HepG2 (cell line): ENCODE results near the gene HS3ST3B1. TPM values are rescaled to one million over a fixed set of nuclear protein-coding genes. Genes with fewer than 3 reads are reported as not detected.

ENCODE experiments used
- KMT2A ChIP-seq: sonication (generic); formaldehyde crosslinking; IDR thresholded peaks from 2 replicates; pipeline ENCODE4 v1.4.0; 2020; ENCODE audit warnings: missing genetic modification reagents
- MED8 ChIP-seq: sonication (generic); formaldehyde crosslinking; IDR thresholded peaks from 2 replicates; pipeline ENCODE4 v1.8.1; 2023; ENCODE audit warnings: mild to moderate bottlenecking, missing genetic modification reagents; ENCODE audit not compliant: insufficient replicate concordance
- MEIS1 ChIP-seq: sonication (generic); formaldehyde crosslinking; IDR thresholded peaks from 2 replicates; pipeline ENCODE4 v1.9.0; 2021; ENCODE audit warnings: mild to moderate bottlenecking, missing genetic modification reagents, moderate library complexity, borderline replicate concordance
- MZF1 ChIP-seq: sonication (generic); formaldehyde crosslinking; IDR thresholded peaks from 2 replicates; pipeline ENCODE4 v1.8.1; 2023; ENCODE audit warnings: mild to moderate bottlenecking, missing genetic modification reagents, borderline replicate concordance
- SMYD3 ChIP-seq: sonication (generic); formaldehyde crosslinking; IDR thresholded peaks from 2 replicates; pipeline ENCODE4 v1.8.1; 2023; ENCODE audit warnings: mild to moderate bottlenecking, missing genetic modification reagents
- ZFAT ChIP-seq: sonication (generic); formaldehyde crosslinking; conservative IDR thresholded peaks from 2 replicates; pipeline ENCODE4 v1.8.1; 2023; ENCODE audit warnings: missing genetic modification reagents, inconsistent platforms
- ZNF10 ChIP-seq: sonication (generic); formaldehyde crosslinking; IDR thresholded peaks from 2 replicates; pipeline ENCODE4 v1.4.0; 2020; ENCODE audit warnings: mild to moderate bottlenecking, low read depth, missing genetic modification reagents, borderline replicate concordance
- ZNF160 ChIP-seq: sonication (generic); formaldehyde crosslinking; IDR thresholded peaks from 2 replicates; pipeline ENCODE4 v1.8.0; 2022; ENCODE audit warnings: mild to moderate bottlenecking, inconsistent platforms, missing genetic modification reagents
- polyA plus RNA-seq, 8 experiments: library from polyadenylated mRNA; depleted of rRNA in 3 of 8; stranded (reverse) in 7 of 8; unstranded in 1 of 8; fragments of >200 nt; fragmentation: Illumina TruSeq in 4 of 8; extraction: Trizol in 4 of 8; gene quantifications; 2 replicates each; pipeline versions ENCODE4 v1.2.1 to v1.2.3, GENCODE V29; 2011 to 2016; ENCODE audit warnings: low read depth in 4 of 8, missing spikeins in 1 of 8, mixed read lengths in 1 of 8; ENCODE audit not compliant: insufficient read depth in 1 of 8
- total RNA-seq, 5 experiments: library from RNA; depleted of rRNA; stranded (reverse); fragments of >200 nt; fragmentation: Illumina TruSeq; extraction: Trizol; gene quantifications; 2 replicates each; pipeline ENCODE4 v1.2.3, GENCODE V29; 2016; ENCODE audit warnings: low read depth in 1 of 5
- TF ChIP-seq, protein P1 (sequence below): sonication (generic); formaldehyde crosslinking; IDR thresholded peaks from 2 replicates; pipeline ENCODE4 v1.9.0; 2021; ENCODE audit warnings: missing genetic modification reagents, borderline replicate concordance
- TF ChIP-seq, protein P2 (sequence below): sonication (generic); formaldehyde crosslinking; IDR thresholded peaks from 2 replicates; pipeline ENCODE4 v1.4.0; 2020; ENCODE audit warnings: missing genetic modification reagents
- TF ChIP-seq, protein P3 (sequence below): sonication (generic); formaldehyde crosslinking; IDR thresholded peaks from 2 replicates; pipeline ENCODE4 v1.4.0; 2020; ENCODE audit warnings: missing genetic modification reagents
- TF ChIP-seq, protein P4 (sequence below): sonication (generic); formaldehyde crosslinking; IDR thresholded peaks from 2 replicates; pipeline ENCODE4 v1.8.0; 2022; ENCODE audit warnings: low read depth, missing genetic modification reagents
- TF ChIP-seq, protein P5 (sequence below), 2 experiments: fragments of 450-650 bp in 1 of 2; sonication (generic) in 1 of 2; formaldehyde crosslinking; IDR thresholded peaks; 2 replicates each; pipeline versions ENCODE4 v1.5.0 to v1.8.0; 2020 to 2022; ENCODE audit warnings: mild to moderate bottlenecking in 1 of 2, missing genetic modification reagents in 1 of 2

Gene HS3ST3B1
- total and polyA plus RNA-seq, 2 of the 13 experiments (the other 11 are each of a cell fraction or from before 2014, with no cell fraction given) = 15.7 to 39.5 TPM

DNA sequence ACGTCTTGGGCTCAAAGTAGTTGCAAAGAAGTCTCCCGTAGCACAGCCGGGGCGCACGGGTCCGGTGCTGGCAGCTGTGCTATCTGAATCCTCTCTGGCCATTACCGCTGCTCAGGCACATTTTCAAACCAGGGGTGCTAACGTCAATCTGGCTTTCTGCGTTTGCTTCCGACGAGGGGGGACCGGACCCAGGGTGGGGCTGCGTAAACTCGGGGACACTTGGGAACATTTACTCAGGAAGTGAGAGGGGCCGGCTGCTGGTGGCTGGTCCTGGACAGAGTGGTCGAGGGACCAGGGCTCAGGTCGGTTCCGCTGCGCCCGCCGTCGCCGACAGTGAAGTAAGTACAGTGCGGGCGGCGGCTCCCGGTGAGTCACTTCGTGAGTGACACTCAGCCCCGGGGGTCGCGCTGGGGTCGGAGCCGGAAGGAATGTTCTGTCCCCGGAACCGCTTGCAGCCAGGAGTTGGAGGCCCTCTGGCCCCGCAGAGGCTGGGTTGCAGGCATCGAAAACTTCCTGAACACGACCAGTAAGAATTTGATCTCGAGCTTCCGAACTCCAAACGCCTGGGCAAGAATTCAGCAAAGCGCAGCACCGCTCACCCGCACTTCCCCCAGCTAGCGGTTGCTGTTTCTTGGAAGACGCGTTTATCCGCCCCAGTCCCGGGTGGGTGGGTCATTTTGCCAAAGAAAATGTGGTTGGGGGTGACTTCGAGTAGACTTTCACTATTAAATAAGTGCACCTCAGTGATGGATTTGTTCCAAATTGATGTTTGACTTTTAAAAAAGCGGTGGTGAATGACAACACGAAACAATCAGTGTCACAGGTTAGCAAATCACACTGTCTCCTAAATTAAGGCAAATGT is 1.4 kb upstream of the HS3ST3B1 start (continued):
- TF ChIP-seq SMYD3 (CRISPR knock-in tag) (no peak), ZNF160 (CRISPR knock-in tag) (0 out of 2 replicates have a peak, but pooled peaks have one; percentile 44), MED8 (peak; percentile 57), ZNF10 (CRISPR knock-in tag) (no peak), ZFAT (CRISPR knock-in tag) (no peak), KMT2A (CRISPR knock-in tag) (peak; percentile 67; the same call in 1 of the 2 replicates), MZF1 (no peak), MEIS1 (peak; percentile 46; the same call in 1 of the 2 replicates)
- TF ChIP-seq, protein P1, sequence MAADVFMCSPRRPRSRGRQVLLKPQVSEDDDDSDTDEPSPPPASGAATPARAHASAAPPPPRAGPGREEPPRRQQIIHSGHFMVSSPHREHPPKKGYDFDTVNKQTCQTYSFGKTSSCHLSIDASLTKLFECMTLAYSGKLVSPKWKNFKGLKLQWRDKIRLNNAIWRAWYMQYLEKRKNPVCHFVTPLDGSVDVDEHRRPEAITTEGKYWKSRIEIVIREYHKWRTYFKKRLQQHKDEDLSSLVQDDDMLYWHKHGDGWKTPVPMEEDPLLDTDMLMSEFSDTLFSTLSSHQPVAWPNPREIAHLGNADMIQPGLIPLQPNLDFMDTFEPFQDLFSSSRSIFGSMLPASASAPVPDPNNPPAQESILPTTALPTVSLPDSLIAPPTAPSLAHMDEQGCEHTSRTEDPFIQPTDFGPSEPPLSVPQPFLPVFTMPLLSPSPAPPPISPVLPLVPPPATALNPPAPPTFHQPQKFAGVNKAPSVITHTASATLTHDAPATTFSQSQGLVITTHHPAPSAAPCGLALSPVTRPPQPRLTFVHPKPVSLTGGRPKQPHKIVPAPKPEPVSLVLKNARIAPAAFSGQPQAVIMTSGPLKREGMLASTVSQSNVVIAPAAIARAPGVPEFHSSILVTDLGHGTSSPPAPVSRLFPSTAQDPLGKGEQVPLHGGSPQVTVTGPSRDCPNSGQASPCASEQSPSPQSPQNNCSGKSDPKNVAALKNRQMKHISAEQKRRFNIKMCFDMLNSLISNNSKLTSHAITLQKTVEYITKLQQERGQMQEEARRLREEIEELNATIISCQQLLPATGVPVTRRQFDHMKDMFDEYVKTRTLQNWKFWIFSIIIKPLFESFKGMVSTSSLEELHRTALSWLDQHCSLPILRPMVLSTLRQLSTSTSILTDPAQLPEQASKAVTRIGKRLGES (CRISPR knock-in tag) = no peak
- TF ChIP-seq, protein P2, sequence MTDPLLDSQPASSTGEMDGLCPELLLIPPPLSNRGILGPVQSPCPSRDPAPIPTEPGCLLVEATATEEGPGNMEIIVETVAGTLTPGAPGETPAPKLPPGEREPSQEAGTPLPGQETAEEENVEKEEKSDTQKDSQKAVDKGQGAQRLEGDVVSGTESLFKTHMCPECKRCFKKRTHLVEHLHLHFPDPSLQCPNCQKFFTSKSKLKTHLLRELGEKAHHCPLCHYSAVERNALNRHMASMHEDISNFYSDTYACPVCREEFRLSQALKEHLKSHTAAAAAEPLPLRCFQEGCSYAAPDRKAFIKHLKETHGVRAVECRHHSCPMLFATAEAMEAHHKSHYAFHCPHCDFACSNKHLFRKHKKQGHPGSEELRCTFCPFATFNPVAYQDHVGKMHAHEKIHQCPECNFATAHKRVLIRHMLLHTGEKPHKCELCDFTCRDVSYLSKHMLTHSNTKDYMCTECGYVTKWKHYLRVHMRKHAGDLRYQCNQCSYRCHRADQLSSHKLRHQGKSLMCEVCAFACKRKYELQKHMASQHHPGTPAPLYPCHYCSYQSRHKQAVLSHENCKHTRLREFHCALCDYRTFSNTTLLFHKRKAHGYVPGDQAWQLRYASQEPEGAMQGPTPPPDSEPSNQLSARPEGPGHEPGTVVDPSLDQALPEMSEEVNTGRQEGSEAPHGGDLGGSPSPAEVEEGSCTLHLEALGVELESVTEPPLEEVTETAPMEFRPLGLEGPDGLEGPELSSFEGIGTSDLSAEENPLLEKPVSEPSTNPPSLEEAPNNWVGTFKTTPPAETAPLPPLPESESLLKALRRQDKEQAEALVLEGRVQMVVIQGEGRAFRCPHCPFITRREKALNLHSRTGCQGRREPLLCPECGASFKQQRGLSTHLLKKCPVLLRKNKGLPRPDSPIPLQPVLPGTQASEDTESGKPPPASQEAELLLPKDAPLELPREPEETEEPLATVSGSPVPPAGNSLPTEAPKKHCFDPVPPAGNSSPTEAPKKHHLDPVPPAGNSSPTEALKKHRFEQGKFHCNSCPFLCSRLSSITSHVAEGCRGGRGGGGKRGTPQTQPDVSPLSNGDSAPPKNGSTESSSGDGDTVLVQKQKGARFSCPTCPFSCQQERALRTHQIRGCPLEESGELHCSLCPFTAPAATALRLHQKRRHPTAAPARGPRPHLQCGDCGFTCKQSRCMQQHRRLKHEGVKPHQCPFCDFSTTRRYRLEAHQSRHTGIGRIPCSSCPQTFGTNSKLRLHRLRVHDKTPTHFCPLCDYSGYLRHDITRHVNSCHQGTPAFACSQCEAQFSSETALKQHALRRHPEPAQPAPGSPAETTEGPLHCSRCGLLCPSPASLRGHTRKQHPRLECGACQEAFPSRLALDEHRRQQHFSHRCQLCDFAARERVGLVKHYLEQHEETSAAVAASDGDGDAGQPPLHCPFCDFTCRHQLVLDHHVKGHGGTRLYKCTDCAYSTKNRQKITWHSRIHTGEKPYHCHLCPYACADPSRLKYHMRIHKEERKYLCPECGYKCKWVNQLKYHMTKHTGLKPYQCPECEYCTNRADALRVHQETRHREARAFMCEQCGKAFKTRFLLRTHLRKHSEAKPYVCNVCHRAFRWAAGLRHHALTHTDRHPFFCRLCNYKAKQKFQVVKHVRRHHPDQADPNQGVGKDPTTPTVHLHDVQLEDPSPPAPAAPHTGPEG (CRISPR knock-in tag) = peak; percentile 96; the same call in 1 of the 2 replicates
- TF ChIP-seq, protein P3, sequence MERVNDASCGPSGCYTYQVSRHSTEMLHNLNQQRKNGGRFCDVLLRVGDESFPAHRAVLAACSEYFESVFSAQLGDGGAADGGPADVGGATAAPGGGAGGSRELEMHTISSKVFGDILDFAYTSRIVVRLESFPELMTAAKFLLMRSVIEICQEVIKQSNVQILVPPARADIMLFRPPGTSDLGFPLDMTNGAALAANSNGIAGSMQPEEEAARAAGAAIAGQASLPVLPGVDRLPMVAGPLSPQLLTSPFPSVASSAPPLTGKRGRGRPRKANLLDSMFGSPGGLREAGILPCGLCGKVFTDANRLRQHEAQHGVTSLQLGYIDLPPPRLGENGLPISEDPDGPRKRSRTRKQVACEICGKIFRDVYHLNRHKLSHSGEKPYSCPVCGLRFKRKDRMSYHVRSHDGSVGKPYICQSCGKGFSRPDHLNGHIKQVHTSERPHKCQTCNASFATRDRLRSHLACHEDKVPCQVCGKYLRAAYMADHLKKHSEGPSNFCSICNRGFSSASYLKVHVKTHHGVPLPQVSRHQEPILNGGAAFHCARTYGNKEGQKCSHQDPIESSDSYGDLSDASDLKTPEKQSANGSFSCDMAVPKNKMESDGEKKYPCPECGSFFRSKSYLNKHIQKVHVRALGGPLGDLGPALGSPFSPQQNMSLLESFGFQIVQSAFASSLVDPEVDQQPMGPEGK (CRISPR knock-in tag) = peak; percentile 22; the same call in 1 of the 2 replicates
- TF ChIP-seq, protein P4, sequence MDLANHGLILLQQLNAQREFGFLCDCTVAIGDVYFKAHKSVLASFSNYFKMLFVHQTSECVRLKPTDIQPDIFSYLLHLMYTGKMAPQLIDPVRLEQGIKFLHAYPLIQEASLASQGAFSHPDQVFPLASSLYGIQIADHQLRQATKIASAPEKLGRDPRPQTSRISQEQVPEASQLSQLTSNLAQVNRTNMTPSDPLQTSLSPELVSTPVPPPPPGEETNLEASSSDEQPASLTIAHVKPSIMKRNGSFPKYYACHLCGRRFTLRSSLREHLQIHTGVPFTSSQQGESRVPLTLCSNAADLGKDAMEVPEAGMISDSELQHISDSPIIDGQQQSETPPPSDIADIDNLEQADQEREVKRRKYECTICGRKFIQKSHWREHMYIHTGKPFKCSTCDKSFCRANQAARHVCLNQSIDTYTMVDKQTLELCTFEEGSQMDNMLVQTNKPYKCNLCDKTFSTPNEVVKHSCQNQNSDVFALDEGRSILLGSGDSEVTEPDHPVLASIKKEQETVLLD = peak; percentile 68
- TF ChIP-seq, protein P5, sequence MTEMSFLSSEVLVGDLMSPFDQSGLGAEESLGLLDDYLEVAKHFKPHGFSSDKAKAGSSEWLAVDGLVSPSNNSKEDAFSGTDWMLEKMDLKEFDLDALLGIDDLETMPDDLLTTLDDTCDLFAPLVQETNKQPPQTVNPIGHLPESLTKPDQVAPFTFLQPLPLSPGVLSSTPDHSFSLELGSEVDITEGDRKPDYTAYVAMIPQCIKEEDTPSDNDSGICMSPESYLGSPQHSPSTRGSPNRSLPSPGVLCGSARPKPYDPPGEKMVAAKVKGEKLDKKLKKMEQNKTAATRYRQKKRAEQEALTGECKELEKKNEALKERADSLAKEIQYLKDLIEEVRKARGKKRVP (CRISPR knock-in tag; IDR thresholded peaks at IDR 0.05) = 0 out of 4 replicates have a peak, but pooled peaks of 1 of the 2 experiments have one; percentile 19
